ENCODE data around the gene MYOM3. TPM values are rescaled to one million over a fixed set of nuclear protein-coding genes. Genes with fewer than 3 reads are reported as not detected.

Gene MYOM3
- total RNA-seq, 2 experiments from 2014 or later: not detected

DNA sequence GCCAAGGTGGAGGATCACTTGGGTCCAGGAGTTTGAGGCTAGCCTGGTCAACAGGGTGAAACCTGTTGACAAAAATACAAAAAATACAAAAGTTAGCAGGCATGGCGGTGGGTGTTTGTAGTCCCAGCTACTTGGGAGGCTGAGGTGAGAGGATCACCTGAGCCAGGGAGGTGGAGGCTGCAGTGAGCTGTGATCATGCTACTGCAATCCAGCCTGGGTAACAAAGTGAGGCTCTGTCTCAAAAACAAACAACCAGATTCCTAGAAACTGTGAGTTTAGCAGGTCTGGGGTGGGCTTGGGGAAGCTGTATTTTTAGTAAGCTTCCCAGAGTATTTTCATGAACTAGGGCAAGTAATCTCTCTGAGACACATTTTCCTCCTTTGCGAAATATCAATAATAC, 5.2 kb upstream of the MYOM3 start:
- Mint-ChIP-seq H3K4me1 (peaks cover 5% of the 10 kb centered on the region), H3K36me3 (no peaks in the 10 kb centered on the region), H3K27ac (no peak overlapping the region), H3K9me3 (no peaks in the 10 kb centered on the region), H3K27me3 (peaks cover 22% of the 10 kb centered on the region), H3K4me3 (no peak overlapping the region)
- no peak for DNase-seq
- no peak for ATAC-seq (ENCODE audit: low read depth)
- POLR2A ChIA-PET: no interaction called here

DNA sequence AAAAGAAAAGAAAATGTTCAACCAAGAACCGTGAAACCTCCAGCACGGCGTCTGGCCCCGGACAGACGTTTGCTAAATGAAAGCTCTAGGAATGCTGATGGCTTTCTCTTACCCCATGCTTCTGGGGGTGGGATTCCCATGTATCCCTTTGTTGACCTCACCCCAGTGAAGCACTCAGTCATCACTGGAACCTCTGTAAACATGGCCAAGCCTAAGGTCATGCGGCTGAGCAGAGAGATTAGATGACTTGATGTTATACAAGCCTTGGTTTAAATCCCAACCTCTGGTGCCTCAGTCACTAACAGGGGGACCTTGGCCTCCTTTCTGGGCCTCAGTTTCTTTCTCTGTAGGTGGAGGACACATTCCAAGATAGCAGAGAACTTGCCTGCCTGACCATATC, 2.8 kb upstream of the MYOM3 start:
- H3K4me1 Mint-ChIP-seq: peaks cover 5% of the 10 kb centered on the region
- POLR2A ChIA-PET: interaction anchor here (0.6 kb wide), 1 partner anchor 338 kb away, joined by 3 read pairs; no protein-coding TSS in a partner anchor
- no peaks in the 10 kb centered on the region for H3K36me3 Mint-ChIP-seq
- no peak for ATAC-seq (ENCODE audit: low read depth)
- H3K27me3 Mint-ChIP-seq: peaks cover 29% of the 10 kb centered on the region
- no peak overlapping the region for H3K4me3 Mint-ChIP-seq
- no peak overlapping the region for H3K27ac Mint-ChIP-seq
- no peaks in the 10 kb centered on the region for H3K9me3 Mint-ChIP-seq
- no peak for DNase-seq

DNA sequence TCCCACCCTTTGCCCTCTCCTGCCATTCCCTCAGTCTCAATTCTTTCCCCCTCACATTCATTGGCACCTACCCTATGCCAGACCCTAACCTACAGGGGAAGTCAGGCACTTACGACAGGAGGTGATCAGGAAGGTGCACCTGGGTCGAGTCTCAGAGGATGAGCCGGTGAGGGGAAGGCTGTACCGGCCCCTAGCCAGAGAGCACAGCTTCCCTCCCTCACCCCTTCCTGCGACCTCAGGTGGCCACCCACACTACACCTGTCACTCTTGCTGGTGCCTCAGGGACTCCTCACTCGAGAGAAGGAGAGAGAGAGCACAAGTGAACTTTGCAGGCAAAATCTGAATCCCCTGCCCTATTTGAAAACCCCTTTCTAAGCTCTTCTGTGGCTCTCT, 1.7 kb upstream of the MYOM3 start:
- Mint-ChIP-seq H3K4me3 (no peak overlapping the region), H3K4me1 (peaks cover 5% of the 10 kb centered on the region), H3K9me3 (no peaks in the 10 kb centered on the region), H3K36me3 (no peaks in the 10 kb centered on the region), H3K27me3 (peaks cover 29% of the 10 kb centered on the region), H3K27ac (no peak overlapping the region)
- ATAC-seq (ENCODE audit: low read depth) (no peak), DNase-seq (no peak)
- POLR2A ChIA-PET: no interaction called here

DNA sequence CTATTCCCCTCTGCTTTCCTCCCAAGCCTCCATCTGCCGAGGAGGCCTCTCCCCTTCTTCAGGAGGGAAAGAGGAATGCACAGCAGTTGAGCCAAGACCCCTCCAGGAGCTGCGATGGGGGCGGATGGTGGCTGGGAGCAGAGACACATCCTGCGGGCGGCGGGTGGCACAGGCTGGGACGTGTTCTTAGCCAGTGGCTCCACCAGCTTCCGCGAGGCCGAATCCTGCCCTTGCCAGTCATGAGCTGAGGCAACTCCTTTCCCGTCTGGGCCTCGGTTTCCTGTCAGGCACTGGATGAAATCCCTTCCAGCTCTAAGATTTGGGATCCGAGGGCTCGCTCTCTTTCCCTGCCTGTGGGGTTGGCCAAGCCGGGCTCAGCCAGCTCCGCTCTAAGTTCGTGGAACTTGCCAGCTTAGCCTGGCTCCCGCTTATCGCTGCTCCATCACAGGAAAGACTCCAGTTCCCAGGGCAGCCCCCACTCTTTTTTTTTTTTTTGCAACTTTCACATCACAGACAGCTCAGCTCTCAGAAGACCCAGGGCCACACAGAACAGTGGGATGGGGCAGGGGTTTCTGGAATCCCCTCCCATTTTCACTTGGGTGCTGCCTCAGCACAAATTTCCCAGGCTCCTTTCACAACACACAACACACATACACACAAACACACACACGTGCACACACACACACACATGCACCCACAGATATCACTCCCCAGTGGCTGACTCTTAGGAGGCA, 506 bp downstream of the MYOM3 start:
- ATAC-seq (ENCODE audit: low read depth) (no peak), DNase-seq (no peak)
- Mint-ChIP-seq H3K4me3 (no peak overlapping the region), H3K36me3 (no peaks in the 10 kb centered on the region), H3K27ac (no peak overlapping the region), H3K27me3 (peaks cover 20% of the 10 kb centered on the region), H3K9me3 (no peaks in the 10 kb centered on the region), H3K4me1 (peaks cover 5% of the 10 kb centered on the region)
- POLR2A ChIA-PET: no interaction called here

DNA sequence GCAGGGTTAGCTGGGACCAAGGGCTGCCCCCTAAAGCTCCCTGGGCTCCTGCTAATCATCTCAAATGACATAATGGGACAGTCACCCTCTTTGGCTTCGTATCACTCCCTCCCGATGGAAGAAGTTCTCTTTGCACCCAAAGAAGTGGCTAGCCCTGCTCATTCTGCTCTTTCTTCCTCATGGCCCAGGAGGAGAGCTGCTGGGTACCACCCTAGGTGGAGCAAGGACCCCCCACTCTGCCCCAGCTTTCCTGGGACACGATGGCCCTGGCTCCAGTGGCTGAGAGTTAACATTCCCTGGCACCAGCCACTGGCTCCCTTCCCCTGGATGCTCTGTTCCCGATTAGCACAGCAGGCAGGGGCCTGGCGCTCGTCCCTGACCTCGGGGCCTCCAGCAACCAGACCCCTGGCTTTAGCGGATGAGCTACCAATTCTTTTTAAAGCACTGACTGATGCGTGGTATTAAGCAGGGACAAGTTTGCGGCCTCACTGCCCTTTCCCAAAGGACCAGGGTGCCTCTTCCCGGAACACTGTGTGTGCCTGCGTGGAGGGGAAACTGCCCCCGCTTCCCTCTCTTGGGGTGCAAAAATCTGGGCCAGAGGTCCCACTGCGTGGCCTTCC, 1.2 kb downstream of the MYOM3 start:
- Mint-ChIP-seq H3K27me3 (peaks cover 17% of the 10 kb centered on the region), H3K36me3 (no peaks in the 10 kb centered on the region), H3K4me3 (no peak overlapping the region), H3K4me1 (peaks cover 5% of the 10 kb centered on the region), H3K27ac (no peak overlapping the region), H3K9me3 (no peaks in the 10 kb centered on the region)
- ATAC-seq (ENCODE audit: low read depth) (no peak), DNase-seq (no peak)
- POLR2A ChIA-PET: no interaction called here

DNA sequence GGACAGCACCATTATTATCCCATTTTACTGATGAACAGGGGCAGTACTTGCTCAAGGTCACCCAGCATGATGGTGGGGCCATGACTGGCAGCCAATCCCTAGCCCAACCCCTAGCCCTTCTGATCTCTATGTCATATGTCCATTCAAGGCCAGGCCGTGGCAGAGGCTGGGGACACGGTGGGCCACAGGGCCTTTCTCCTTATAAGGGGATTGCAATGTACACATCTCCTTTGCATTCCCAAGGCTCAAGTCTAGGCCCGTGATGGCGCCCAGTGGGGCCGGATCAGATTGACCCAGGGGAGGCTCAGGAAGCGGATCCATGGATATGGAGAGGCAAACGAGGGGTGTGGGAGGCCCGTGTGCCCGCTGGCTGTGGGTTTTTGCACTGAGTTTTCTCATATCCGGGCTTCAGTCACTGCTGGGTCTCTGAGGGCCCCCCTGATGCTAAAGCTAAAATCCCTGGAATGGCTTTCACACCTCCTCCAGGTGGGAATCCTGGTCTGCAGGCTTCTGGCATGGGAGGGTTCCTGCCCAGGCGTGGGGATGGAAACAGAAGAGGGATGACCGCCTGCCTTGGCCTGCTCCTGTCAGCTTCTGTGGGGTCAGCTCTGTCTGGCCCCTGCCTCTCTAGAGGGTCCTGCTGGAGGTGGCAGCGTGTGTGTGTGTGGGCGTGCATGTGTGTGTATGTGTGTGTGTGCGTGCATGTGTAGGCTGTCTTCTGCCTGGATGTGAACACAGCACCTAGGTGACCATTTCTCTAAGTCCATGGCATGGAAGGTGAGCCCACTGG, 2.1 kb downstream of the MYOM3 start:
- no peak overlapping the region for H3K4me3 Mint-ChIP-seq
- no peak overlapping the region for H3K27ac Mint-ChIP-seq
- ATAC-seq (ENCODE audit: low read depth) (no peak), DNase-seq (no peak)
- H3K9me3 Mint-ChIP-seq: no peaks in the 10 kb centered on the region
- POLR2A ChIA-PET: no interaction called here
- H3K27me3 Mint-ChIP-seq: peaks cover 17% of the 10 kb centered on the region
- H3K36me3 Mint-ChIP-seq: no peaks in the 10 kb centered on the region
- peaks cover 5% of the 10 kb centered on the region for H3K4me1 Mint-ChIP-seq

DNA sequence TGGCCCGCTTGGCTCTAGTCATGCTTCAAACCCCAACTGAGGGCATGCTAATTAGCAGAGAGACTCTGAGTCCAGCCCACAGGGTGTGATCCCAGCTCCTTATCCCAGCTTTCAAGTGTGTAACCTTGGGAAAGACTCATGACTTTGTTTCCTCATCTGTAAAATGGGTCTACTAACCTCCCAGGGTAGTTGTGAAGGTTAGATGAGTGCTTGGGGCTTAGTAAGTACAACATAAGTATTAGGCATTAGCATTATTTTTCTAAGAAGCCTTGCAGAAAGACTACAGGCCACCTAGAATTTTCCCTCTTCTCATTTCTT, 2.8 kb downstream of the MYOM3 start:
- Mint-ChIP-seq H3K9me3 (no peaks in the 10 kb centered on the region), H3K36me3 (no peaks in the 10 kb centered on the region), H3K4me3 (no peak overlapping the region), H3K27ac (no peak overlapping the region), H3K4me1 (peaks cover 7% of the 10 kb centered on the region), H3K27me3 (peaks cover 17% of the 10 kb centered on the region)
- DNase-seq: no peak
- POLR2A ChIA-PET: no interaction called here
- ATAC-seq (ENCODE audit: low read depth): no peak

DNA sequence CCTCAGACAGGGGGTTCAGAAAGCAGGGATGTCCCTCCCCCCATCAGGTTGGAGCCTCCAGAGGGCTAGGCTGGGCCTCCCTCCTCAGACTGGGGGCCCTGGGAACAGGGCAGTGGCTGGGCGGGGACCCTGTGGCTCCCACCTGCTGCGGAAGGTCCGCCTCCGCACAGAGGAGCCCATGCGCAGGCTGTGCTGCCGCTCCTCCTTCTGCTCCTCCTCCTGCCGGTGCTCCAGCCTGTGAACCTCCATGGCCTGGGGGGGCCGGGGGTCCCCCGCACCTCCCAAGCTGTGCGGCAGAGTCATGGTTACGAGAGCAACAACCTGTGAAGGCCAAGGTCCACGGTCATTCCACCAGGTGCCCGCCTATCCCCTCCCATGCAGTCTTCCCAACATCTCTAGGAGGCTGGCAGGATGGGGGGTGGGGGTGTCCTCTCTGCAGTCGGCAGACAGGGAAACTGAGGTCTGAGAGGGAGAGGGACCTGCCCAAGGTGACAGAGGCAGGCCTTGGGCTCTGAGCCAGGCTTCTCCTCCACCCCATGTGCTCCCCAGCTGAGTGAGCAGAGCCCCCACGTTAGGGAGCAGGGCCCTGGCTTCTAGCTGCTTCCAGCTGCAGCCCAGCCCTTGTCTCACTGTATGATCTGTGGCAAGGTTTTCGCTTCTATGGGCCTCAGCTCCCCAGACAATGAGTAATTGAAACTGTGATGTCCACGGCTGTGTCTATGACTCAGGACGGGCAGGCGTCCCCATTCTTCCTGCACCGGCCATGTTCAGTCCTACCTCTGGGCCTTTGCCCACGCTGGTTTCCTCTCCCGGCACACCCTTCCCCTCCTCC, 3.4 kb downstream of the MYOM3 start:
- no peak for ATAC-seq (ENCODE audit: low read depth)
- POLR2A ChIA-PET: no interaction called here
- H3K27ac Mint-ChIP-seq: no peak overlapping the region

DNA sequence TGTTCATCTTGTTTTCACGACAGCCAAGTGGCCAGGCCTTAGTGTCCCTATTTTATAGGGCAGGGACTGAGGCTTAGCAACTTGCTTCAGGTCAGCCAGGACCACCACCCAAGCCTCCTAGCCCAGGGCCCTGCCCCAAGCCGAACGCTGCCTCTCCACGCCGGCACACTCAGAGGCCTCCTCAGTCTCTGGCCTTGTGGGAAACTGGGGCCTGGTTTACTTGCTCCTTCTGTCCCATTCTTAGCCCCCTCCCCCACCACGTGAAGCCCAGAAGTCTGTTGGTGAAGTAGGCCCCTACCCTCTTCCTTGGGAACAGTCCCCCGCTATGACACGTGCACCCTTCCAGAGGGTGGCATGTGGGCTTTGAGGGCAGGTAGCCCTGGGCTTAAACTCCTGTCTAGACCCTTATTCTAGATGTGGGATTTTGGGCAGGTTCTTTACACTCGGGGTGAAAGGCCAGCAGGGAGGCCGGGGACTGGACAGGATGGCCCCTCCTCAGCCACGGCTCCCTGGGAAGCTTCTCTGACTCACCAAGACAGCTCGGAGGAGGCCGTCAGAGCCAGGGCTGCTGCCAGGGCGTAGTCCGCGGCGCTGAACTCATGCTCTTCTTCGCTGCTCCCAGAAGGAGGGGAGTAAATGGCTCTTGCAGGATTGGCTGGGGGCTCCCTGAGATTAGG, 4.3 kb downstream of the MYOM3 start:
- DNase-seq: no peak
- Mint-ChIP-seq H3K36me3 (no peaks in the 10 kb centered on the region), H3K4me1 (peaks cover 7% of the 10 kb centered on the region), H3K9me3 (no peaks in the 10 kb centered on the region), H3K27me3 (peaks cover 11% of the 10 kb centered on the region), H3K4me3 (no peak overlapping the region), H3K27ac (no peak overlapping the region)
- POLR2A ChIA-PET: no interaction called here
- no peak for ATAC-seq (ENCODE audit: low read depth)

More for the DNA sequence above, 3.4 kb downstream of the MYOM3 start:
- DNase-seq: no peak
- Mint-ChIP-seq H3K27me3 (peaks cover 15% of the 10 kb centered on the region), H3K4me1 (peaks cover 9% of the 10 kb centered on the region), H3K36me3 (no peaks in the 10 kb centered on the region), H3K4me3 (no peak overlapping the region), H3K9me3 (no peaks in the 10 kb centered on the region)

DNA sequence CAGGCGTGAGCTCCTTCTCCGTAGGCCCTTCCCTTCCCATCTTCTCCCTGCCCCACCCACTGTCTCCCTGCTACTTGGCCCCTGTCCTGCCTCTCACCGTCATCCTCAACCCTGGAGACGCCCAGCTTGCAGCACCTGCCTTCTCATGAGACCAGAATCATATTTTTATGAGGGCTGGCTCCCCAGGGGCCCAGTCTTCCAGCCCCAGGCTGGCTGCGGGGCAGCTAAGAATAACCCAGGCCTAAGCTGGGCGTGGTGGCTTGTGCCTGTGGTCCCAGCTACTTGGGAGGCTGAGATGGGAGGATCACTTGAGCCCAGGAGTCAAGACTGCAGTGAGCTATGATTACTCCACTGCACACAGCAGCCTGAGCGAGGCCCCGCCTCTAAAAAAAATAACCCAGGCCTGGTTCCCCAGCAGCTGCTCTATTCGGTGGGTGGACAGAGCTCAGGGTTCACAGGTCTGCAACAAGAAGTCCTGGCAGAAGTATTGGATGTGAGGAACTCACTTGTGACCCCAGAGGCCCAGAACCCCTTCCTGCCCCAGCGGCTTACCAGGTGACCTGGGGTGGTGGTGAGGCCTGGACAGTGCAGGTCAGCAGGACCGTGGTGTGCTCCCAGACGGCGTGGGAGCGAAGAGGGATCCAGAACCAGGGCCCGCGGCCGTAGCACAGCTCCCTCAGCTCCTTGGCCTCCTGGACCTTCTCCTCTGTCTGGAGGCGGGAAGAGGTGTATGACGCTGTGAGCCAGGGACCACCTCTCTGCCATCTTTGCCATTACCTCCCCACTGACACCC, 6.4 kb downstream of the MYOM3 start:
- POLR2A ChIA-PET: interaction anchor here (0.5 kb wide), 1 partner anchor 47 kb away, joined by 3 read pairs; no protein-coding TSS in a partner anchor
- Mint-ChIP-seq H3K9me3 (no peaks in the 10 kb centered on the region), H3K4me1 (peaks cover 3% of the 10 kb centered on the region), H3K27ac (no peak overlapping the region), H3K27me3 (no peaks in the 10 kb centered on the region), H3K4me3 (no peak overlapping the region), H3K36me3 (no peaks in the 10 kb centered on the region)
- DNase-seq (no peak), ATAC-seq (ENCODE audit: low read depth) (no peak)

DNA sequence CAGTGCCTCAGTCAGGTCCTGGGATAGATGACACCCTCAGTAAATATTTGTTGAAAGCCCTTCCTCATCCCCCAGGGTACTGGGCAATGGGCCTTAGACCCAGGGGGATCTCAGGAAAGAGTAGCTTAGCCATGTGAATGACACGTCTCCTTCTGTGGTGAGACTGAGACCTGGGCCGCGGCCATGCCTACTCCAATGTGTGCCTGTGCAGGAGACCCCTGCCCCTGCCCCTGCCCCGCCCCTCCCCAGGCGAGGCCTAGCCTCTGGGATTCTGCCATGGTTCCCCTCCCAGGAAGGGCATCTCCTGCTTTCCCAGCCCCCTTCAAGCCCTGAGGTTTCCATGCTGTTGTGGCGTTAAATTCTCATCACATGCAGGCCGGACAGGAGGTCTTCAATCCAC, 7.1 kb downstream of the MYOM3 start:
- Mint-ChIP-seq H3K27me3 (no peaks in the 10 kb centered on the region), H3K36me3 (no peaks in the 10 kb centered on the region), H3K4me1 (peaks cover 3% of the 10 kb centered on the region), H3K9me3 (no peaks in the 10 kb centered on the region), H3K4me3 (no peak overlapping the region), H3K27ac (no peak overlapping the region)
- POLR2A ChIA-PET: interaction anchor here (0.5 kb wide), 1 partner anchor 47 kb away, joined by 3 read pairs; no protein-coding TSS in a partner anchor
- no peak for DNase-seq
- ATAC-seq (ENCODE audit: low read depth): no peak

DNA sequence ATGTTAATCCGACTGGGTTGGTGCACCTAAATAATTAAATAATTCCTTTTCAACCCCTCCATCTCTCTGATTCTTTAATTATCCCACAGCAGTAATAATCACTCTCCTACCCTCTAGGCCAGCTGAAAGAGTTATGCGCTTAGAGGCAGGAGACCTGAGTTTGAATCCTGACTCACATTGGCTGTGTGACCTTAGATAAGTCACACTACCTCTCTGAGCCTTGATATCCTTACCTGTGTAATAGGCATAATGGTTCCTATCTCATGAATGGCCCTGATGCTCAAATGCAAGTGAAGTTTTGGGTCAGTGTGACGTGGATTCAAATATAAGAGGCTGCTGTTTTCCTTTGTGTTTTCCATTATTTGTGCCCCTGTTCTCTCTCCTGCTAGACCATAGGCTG, 8.1 kb downstream of the MYOM3 start:
- DNase-seq: no peak
- no peak overlapping the region for H3K27ac Mint-ChIP-seq
- no peaks in the 10 kb centered on the region for H3K36me3 Mint-ChIP-seq
- ATAC-seq (ENCODE audit: low read depth): no peak
- H3K27me3 Mint-ChIP-seq: no peaks in the 10 kb centered on the region
- POLR2A ChIA-PET: no interaction called here
- peaks cover 3% of the 10 kb centered on the region for H3K4me1 Mint-ChIP-seq
- H3K4me3 Mint-ChIP-seq: no peak overlapping the region
- no peaks in the 10 kb centered on the region for H3K9me3 Mint-ChIP-seq

All from activated naive CD8-positive, alpha-beta T cell treated with anti-CD3 and anti-CD28 coated beads, Interleukin-2, amount 10 ng/mL, durations not matched to agents 7 days and 5 days (primary cell).